Activated CD4-positive, alpha-beta T cell treated with anti-CD3 and anti-CD28 coated beads for 24 hours (primary cell): ENCODE data around the gene AARS2.

Experiments
- DNase-seq, 2 donors: peaks; one replicate each; pipeline ENCODE4 v3.0.0-alpha.2; 2020; ENCODE audit warnings: low read depth in 2 of 2

Gene AARS2

GRCh38 chr6:44275749-44276648 is 37.1 kb downstream of the AARS2 start:
- no peak for DNase-seq

DNA sequence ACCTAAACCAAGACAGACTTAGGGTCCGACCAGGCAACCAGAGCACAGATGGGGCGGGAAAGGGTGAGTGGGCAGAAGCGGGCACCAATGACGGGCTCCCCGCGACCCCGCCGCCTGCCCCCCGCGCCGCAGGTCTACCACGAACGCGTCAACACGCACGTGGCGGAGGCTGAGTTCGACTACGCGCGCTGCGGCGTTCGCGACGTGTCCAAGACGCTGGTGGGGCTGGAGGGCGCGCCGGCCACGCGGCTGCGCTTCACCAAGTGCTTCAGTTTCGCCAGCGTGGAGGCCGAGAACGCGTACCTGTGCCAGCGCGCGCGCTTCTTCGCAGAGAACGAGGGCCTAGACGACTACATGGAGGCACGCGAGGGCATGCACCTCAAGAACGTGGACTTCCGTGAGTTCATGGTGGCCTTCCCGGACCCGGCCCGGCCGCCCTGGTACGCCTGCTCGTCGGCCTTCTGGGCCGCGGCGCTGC is 37.8 kb downstream of the AARS2 start:
- no peak for DNase-seq

DNA sequence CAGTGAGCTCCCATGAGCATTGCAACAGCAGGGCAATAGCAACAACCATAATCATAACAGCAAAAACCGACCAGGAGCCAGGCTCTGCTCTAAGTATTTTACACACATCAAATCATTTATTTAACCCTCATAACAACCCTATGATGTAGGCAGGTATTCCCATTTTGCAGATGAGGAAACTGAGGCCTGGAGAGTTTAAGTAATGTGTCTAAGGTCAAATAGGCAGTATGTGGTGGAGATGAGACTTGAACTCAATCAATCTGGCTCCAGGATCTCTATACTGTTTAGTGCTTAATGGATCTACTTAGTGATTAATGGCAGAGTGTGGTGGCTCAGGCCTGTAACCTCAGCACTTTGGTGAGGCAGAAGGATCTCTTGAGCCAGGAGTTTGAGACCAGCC is 39.5 kb downstream of the AARS2 start:
- DNase-seq: no peak

DNA sequence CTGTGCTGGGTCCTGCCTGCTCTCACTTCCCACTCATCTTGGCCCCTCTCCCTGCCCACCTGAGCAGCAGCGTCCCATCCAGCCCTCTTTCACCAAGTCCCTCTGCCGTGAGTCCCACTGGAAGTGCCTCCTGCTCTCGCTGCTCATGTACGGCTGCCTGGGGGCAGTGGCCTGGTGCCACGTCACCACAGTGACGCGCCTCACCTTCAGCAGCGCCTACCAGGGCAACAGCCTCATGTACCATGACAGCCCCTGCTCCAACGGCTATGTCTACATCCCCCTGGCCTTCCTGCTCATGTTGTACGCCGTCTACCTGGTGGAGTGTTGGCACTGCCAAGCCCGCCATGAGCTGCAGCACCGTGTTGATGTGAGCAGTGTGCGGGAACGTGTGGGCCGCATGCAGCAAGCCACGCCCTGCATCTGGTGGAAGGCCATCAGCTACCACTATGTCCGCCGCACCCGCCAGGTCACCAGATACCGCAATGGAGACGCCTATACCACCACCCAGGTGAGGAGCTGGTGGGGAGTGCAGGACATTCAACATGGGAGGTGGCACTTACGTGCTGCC is 40.1 kb downstream of the AARS2 start:
- no peak for DNase-seq

DNA sequence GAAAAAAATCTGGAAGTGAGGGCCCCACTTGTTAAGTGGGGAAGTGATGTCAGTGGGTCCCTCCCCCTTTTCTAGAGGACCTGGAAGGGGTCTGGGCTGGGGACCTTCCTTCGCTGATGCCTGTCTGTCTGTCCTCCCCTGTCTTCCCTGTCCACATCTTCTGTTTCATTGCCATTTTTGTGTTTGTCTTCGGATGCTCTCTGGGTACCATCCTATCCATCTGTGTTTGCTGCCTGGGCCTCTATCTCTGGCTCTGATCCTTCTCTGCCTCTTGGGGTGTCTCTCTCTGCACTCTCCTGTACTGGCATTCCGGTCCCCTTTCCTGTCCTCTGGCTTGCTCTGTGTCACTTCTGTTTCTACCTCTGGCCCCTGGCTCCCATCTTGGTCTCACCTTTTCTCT is 40.6 kb downstream of the AARS2 start:
- DNase-seq: no peak

DNA sequence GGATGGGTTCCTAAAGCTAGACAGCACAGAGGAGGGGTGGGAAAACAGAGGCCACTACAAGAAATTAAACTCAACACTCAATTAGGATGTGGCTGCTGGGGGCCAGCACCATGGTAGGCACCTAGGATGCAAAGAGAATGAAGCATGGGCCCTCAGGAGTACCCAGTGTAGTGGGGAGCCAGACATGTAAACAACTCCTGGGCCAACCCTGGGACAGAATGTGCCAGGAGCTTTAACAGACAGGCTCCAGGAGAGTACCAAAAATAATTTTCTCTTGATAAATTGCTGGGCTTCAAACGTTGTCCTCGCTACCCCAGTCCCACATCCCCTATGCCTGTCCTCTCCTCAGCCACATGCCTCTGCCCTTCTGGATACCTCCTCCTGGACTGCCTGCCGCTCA is 41.2 kb downstream of the AARS2 start:
- DNase-seq: no peak

DNA sequence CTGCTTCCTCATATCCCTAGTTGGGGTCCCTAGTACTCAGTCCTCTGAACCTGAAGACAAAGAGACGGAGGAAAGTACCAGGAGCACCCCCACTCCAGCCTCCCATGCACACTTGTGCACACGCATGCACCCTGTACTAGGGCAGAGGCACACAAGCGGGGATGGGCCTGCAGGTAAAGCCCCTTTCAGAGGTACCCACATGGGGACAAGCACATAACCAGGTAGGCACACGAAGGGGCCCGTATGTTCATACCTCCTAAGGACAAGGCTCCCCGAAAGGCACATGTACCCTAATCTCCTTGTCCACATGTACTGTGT is 41.8 kb downstream of the AARS2 start:
- no peak for DNase-seq

GRCh38 chr6:44270526-44271405 is 42.4 kb downstream of the AARS2 start:
- no peak for DNase-seq

DNA sequence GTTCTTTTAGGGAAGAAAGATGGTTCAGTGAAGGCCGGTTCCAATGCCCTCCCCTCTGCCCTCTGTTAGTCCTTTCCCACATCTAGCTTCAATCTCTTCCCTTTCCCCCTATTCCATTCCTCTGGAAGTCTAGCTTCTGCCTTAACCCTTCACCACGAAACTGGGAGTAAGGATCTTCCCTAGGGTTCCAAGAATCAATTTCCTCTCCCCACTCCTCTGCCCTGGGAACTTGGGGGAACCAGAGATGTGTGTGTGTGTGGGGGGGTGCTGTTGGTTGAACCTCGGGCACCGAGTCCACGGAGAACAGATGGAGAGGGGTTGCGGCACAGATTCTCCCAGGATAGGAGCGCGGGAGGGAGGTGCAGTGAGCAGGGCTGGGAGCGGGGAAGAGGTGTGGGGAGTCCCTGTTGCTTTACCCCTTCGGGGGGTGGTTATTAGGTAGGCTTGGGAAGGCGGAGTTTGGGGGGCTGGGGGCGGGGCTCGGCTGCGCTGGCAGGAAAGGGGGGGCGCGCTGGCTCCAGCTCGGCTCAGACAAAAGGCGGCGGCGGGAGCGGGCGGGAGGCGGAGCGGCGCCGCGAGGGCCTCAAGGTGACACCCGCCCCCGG is 43.1 kb downstream of the AARS2 start, which contains the start of gene TMEM151B:
Gene TMEM151B, plus strand, starts transcription at position 530 of the 605 bp plus-strand sequence. CDS start 293 bp downstream, outside the sequence.
- no peak for DNase-seq

GRCh38 chr6:44269178-44269920 is 43.8 kb downstream of the AARS2 start:
- DNase-seq: no peak

DNA sequence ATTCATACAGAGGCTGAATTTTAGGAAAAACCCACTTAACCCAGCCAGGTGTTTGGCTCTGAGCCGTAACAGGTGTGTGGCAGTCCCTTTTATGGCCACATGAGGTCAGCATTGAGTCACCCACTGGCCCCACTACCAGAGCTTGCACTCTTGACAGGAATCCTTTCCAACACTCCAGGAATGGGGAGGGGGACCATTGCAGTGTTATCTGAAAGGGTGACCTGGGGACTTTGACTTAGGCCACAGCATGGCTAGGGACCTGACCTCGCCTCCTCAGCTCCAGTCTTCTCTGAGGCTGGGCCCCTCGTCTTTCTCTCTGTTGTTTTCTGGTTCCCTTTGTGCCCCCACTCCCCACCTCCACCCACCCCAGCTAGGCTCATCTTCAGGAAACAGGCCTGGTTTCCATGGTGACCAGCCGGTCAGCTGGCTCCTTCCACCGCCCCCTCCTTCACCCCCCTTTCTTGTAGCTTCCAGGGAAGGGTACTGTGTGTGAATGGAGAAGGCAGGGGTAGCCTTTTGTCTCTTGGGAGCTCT is 45.0 kb downstream of the AARS2 start:
- peak in 1 of 2 donors; percentile 51 for DNase-seq

DNA sequence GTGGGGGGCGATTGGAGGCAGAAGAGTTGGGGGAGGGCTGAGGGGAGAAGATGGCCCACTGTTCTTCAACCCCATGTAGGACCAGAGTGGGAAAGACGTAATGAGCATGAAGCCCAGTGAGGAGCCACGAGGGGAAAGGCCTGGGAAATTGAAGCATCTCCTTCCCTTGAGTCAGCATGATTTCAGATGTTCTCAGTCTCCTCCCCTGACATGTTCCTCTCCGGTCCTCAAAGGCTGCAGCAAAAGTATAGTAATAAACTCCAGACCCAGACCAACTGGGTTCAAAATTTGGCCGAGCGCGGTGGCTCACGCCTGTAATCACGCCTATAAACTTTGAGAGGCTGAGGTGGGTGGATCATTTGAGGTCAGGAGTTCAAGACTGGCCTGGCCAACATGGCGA is 45.9 kb downstream of the AARS2 start:
- DNase-seq: no peak

DNA sequence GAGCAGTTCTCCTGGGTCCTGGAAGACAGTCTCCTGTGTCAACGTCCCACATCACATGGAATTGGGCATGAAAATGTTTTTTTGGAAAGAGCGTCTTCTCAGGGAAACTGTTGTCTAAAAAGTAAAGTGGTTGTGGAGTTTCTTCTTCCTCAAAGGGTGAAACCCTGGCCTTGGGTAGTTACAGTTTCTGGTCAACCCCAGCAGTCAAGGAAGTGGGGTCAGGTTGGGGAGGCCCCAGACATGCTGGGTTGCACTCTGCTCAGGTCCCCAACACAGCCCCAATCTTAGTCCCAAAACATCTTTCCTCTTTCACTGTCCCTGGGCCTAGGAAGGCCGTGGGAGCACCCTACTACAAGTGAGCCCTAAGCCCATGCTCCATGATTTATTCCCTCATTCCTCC is 46.8 kb downstream of the AARS2 start:
- DNase-seq: no peak

GRCh38 chr6:44265722-44266233 is 47.4 kb downstream of the AARS2 start:
- no peak for DNase-seq

- peak; percentile 94 to 95 for DNase-seq
These were observed 48.0 kb downstream of the AARS2 start, which contains the start of gene NFKBIE for GRCh38 chr6:44265007-44265721. TSS of gene NFKBIE (minus strand) at chr6:44265551. CDS start at chr6:44265346, 205 bp downstream.

- no peak for DNase-seq
These were observed 48.8 kb downstream of the AARS2 start for GRCh38 chr6:44264154-44265006.

GRCh38 chr6:44263354-44264100 is 49.6 kb downstream of the AARS2 start:
- DNase-seq: no peak
